ENCODE data around the gene ILKAP.

DNA sequence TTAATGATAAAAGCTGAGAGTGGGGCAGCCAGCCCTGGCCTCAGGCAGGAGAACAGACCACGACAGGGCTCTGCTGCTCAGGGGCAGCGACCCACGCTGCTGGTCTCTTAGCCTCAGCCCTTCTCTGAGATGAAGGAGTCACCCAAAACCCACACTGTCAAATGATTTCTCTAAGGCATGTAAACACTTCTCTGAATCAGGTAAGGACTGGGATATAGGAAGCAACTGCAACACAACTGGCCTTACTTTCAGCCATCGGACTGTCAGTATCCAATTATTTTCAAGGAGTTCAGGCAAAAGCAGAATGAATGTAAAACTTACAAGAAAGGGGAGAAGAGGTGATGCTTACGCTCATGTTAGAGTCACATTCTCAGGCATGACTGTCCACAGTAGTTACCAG lies 22.9 kb downstream of the ILKAP start:
- TF ChIP-seq, protein P1, sequence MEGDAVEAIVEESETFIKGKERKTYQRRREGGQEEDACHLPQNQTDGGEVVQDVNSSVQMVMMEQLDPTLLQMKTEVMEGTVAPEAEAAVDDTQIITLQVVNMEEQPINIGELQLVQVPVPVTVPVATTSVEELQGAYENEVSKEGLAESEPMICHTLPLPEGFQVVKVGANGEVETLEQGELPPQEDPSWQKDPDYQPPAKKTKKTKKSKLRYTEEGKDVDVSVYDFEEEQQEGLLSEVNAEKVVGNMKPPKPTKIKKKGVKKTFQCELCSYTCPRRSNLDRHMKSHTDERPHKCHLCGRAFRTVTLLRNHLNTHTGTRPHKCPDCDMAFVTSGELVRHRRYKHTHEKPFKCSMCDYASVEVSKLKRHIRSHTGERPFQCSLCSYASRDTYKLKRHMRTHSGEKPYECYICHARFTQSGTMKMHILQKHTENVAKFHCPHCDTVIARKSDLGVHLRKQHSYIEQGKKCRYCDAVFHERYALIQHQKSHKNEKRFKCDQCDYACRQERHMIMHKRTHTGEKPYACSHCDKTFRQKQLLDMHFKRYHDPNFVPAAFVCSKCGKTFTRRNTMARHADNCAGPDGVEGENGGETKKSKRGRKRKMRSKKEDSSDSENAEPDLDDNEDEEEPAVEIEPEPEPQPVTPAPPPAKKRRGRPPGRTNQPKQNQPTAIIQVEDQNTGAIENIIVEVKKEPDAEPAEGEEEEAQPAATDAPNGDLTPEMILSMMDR (IDR thresholded peaks at IDR 0.05; ENCODE audit: low read length): no peak
- TF ChIP-seq EZH2 (IDR thresholded peaks at IDR 0.05; ENCODE audit: borderline replicate concordance, low read length): no peak
